Ovary (tissue), 3 donors: ENCODE results near the gene GGN.

Source experiments
- CTCF ChIP-seq, 3 donors: fragments of 450-650 bp in 2 of 3; fragments of 200-600 bp in 1 of 3; IDR thresholded peaks; one replicate each; pipeline versions ENCODE4 v1.5.1 to v1.8.0; 2016 to 2022; ENCODE audit warnings: antibody characterized with exemption in 3 of 3, mild to moderate bottlenecking in 1 of 3
- EP300 ChIP-seq: sonication (generic); formaldehyde crosslinking; IDR thresholded peaks from one replicate; pipeline ENCODE4 v1.6.1; 2017; ENCODE audit warnings: antibody characterized with exemption
- POLR2A ChIP-seq: fragments of 450-650 bp; IDR thresholded peaks from one replicate; pipeline ENCODE4 v1.6.1; 2017; ENCODE audit warnings: antibody characterized with exemption, mild to moderate bottlenecking, moderate library complexity
- donor health status: DM: no; HTN: no; CAD: no.

GRCh38 chr19:38367041-38367440 lies 20.8 kb downstream of the GGN start:
- TF ChIP-seq POLR2A (no peak), CTCF (IDR thresholded peaks at IDR 0.05) (no peak), EP300 (no peak)
